GM19467 (cell line): ENCODE results near the gene NAGS.
"Not testable (repeated sequence)": the region's sequence is repeated elsewhere in the genome, so short reads cannot be mapped to it uniquely, and the experiment has no call there.

Experiments used
- ATAC-seq: cut with Tn5 transposase; IDR thresholded peaks from one replicate; pipeline ENCODE4 v1.9.1; 2021; ENCODE audit warnings: mild to moderate bottlenecking, moderate library complexity; ENCODE audit not compliant: unreplicated experiment

Gene NAGS

DNA sequence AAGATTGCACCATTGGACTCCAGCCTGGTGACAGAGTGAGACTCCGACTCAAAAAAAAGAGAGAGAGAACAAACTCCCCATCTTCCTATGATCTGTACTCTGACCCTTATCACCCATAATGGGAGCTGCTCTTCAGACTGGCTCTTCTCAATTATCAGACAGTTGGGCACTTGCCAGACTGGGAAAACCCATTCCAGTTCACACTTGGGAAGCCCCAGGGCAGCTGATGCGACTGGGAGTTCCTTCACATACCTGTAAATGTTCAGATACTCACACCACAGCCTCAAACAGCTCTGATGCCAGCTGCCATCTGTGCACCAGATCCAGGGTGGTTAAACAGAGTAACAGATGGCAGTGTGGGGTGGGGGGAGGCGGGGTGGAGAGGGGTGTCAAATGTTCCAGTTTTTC, 34.2 kb downstream of the NAGS start:
- no peak for ATAC-seq

DNA sequence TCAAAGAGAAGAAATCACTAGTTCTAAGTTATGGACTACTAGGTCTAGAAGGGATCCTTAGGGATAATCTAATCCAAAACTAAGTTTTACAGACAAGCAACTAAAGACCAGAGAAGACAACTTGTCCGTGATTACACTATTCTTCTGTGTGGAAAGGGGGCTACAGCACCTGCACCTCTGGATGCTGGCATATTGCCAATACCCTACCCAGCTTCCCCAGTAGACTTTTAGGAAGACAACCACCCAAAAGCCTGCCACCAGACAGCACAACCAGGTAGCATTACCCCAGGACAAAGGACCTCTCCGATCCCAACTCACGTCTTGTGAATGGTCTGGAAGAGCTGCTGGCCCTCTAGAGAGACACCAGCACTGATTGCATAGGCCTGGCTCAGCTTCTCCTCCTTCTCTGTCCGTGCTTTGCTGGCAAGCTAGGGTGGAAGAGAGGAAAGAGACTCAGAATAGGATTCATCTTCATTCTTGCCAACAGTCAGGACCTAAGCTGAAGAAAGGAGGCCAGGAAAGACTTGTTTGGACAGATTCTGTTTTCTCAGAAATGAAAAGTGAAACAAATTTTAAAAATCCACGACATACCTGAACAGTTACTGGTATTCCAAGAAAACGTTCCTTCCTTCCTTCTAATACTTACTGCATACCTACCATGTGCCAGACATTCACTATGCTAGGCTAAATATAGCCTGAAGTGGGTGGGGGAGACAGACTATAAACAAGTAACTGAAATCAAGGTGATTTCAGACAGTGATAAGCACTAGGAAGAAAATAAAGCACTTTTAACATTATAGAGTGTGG, 35.6 kb downstream of the NAGS start:
- ATAC-seq: no peak

DNA sequence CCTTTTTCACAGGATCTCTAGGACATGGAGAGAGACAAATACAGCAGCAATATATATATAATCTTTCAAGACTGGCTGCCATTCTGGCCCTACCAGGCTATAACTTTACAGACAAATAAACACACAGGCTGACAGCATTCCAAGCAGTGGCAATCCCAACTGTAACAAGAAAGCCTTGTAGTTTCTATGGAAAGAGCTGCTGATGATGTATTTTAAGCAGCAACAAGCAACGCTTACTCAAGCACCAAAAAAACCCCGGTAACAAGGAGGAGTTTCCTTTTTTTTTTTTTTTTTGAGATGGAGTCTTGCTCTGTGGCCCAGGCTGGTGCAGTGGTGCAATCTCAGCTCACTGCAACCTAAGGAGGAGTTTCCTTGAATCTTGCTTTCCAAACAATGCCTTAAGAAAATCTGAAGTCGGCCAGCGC, 38.9 kb downstream of the NAGS start:
- no peak for ATAC-seq

DNA sequence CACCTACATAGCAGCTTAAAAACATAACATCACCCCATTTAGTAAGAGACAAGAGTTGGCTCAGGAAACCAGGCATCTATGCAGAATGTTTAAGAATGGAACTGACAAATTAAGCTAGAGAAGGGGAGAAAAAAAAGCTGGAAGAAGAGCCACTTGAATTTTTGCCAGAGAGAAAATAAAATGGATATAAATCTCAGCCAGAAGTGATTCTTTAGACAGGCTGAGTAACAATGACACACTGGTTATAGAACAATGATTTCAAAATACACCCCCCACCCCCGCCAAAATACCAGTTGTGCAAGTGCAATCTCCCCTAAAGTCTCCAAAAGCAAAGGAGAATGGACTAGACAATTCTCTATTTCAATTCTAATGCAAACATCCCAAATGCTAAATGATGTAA, 39.6 kb downstream of the NAGS start:
- no peak for ATAC-seq

DNA sequence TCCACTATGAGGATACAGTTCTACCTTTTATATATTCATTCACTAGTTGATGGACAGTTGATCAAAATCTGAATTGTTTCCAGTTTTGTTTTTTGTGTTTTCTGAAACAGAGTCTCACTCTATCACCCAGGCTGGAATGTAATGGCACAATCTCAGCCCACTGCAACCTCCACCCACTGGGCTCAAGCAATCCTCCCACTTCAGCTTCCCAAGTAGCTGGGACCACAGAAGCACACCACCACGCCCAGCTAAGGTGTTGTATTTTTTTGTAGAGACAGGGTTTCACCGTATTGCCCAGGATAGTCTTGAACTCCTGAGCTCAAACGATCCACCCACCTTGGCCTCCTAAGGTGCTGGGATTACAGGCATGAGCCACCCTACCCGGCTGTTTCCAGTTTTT, 41.1 kb downstream of the NAGS start:
- no peak for ATAC-seq

DNA sequence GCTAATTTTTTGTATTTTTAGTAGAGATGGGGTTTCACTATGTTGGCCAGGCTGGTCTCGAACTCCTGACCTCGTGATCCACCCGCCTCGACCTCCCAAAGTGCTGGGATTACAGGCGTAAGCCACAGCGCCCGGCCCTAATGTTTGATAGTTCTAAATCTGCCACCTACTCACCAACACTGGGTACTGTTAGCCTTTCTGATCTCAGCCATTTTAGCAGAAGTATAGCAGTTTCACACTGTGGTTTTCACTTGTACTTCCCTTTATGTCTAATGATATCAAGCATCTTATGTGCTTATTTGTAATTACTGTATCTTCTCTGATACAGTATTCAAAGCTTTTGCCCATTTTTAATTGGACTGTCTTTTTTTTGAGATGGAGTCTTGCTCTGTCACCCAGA, 42.5 kb downstream of the NAGS start:
- not testable (repeated sequence) for ATAC-seq

DNA sequence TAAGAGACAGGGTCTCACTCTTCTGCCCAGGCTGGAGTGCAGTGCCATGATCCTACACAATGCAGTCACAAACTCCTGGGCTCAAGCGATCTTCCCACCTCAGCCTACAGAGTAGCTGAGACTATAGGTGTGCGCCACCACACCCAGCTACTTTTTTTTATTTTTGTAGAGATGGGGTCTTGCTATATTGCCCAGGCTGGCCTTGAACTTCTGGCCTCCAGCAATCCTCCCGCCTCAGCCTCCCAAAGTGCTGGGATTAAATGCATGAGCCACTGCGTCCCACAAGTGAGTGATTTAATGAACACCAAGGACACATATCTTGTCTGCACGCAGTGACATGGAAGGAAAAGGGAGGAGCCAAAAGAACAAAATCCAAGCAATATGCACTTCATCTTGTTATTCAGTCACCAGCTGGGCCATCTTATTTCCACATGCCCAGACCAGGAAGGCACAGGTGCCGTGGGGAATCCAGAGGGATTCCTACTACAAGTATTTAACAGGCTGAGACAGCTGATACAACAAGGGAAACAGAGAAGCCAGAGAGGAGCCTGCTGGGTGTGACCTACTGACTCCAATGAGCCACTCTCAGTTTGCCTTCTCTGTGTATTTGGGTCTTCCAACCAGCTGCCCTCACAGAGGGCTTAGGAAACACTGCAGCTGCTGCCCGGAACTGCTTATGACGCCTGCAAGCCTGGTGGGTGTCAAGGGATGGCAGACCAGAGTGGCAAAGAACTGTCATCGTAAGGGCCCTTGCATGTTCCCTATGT, 45.1 kb downstream of the NAGS start:
- ATAC-seq: no peak

DNA sequence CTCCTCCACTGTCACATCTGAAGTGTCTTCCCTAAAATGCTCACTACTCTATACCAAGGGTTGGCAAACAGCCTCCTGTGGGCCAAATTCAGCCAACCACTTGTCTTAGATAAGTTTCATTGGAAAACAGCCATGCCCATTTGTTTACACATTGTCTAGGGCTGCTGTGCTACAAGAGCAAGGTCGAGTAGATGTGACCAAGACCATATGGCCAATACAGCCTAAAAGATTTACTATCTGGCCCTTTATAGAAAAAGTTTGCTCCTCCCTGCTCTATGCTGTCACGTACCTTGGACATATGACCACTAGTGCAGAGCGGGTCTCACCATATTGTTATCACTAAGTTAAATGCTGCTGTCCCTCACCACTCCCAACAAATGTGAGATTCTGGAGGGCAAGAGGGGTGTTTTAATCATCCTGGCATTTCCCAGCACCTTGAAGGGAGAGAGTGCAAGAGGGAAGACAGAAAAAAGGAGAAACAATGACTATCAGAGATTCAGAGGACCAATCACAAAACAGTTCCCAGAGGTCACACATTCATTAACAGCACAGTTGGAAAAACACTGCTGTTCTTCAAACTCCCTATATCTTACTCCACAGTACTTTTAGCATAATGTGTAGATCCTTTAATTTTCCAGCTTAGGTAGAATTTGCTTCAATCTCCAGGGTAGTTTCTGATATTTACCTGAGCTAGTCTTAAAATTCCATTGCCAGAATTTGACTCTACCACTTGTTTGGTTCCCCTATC, 48.9 kb downstream of the NAGS start:
- no peak for ATAC-seq
